Testis (tissue), 2 donors: ENCODE data around the gene NCKAP5.

Source experiments
- POLR2A ChIP-seq: fragments of 450-650 bp; IDR thresholded peaks from one replicate; pipeline ENCODE4 v1.6.1; 2017; ENCODE audit warnings: antibody characterized with exemption, mild to moderate bottlenecking, moderate library complexity
- TF ChIP-seq, protein P1 (sequence below), 3 experiments: fragments of 450-650 bp in 2 of 3; fragments of 200-600 bp in 1 of 3; sonication (generic) in 1 of 3; IDR thresholded peaks; one replicate each; pipeline ENCODE4 v1.5.1; 2016 to 2019; ENCODE audit warnings: antibody characterized with exemption in 3 of 3, mild to moderate bottlenecking in 2 of 3, moderate library complexity in 1 of 3

DNA sequence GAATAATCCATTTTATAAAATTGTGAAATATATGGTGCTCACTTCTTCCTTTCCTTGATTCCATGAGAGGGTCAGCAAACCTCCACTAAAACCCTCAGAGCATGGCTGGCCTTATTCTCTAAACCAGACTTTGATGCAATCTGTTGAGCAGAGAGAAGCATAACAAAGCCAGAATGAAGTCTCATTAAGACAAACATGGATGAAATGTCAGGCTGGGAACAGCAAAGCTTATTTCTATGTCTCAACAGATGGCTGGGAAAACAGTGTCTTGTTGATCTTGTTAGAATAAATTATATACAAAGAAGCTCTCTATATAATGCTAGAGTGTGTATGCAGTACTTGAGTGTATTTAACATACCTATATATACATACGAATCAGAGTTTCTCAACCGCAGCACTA, 671.2 kb downstream of the NCKAP5 start:
- no peak for TF ChIP-seq POLR2A
- TF ChIP-seq, protein P1, sequence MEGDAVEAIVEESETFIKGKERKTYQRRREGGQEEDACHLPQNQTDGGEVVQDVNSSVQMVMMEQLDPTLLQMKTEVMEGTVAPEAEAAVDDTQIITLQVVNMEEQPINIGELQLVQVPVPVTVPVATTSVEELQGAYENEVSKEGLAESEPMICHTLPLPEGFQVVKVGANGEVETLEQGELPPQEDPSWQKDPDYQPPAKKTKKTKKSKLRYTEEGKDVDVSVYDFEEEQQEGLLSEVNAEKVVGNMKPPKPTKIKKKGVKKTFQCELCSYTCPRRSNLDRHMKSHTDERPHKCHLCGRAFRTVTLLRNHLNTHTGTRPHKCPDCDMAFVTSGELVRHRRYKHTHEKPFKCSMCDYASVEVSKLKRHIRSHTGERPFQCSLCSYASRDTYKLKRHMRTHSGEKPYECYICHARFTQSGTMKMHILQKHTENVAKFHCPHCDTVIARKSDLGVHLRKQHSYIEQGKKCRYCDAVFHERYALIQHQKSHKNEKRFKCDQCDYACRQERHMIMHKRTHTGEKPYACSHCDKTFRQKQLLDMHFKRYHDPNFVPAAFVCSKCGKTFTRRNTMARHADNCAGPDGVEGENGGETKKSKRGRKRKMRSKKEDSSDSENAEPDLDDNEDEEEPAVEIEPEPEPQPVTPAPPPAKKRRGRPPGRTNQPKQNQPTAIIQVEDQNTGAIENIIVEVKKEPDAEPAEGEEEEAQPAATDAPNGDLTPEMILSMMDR (IDR thresholded peaks at IDR 0.05), result no peak
